Esophagus squamous epithelium (tissue), 4 donors: ENCODE measurements around the gene KEL.

Source experiments
- POLR2A ChIP-seq, 4 donors: fragments of 450-650 bp; IDR thresholded peaks; one replicate each; pipeline ENCODE4 v1.6.1; 2017; ENCODE audit warnings: antibody characterized with exemption in 4 of 4, mild to moderate bottlenecking in 4 of 4, moderate library complexity in 3 of 4
- TF ChIP-seq, protein P1 (sequence below), 6 experiments: fragments of 450-650 bp in 4 of 6; fragments of 200-600 bp in 2 of 6; sonication (generic) in 2 of 6; IDR thresholded peaks; one replicate each; pipeline ENCODE4 v1.5.1; 2016 to 2019; ENCODE audit warnings: antibody characterized with exemption in 6 of 6, mild to moderate bottlenecking in 4 of 6, moderate library complexity in 4 of 6

GRCh38 chr7:142901426-142902259 lies 60.5 kb downstream of the KEL start:
- TF ChIP-seq POLR2A (IDR thresholded peaks at IDR 0.05), result no peak
- TF ChIP-seq, protein P1, sequence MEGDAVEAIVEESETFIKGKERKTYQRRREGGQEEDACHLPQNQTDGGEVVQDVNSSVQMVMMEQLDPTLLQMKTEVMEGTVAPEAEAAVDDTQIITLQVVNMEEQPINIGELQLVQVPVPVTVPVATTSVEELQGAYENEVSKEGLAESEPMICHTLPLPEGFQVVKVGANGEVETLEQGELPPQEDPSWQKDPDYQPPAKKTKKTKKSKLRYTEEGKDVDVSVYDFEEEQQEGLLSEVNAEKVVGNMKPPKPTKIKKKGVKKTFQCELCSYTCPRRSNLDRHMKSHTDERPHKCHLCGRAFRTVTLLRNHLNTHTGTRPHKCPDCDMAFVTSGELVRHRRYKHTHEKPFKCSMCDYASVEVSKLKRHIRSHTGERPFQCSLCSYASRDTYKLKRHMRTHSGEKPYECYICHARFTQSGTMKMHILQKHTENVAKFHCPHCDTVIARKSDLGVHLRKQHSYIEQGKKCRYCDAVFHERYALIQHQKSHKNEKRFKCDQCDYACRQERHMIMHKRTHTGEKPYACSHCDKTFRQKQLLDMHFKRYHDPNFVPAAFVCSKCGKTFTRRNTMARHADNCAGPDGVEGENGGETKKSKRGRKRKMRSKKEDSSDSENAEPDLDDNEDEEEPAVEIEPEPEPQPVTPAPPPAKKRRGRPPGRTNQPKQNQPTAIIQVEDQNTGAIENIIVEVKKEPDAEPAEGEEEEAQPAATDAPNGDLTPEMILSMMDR (IDR thresholded peaks at IDR 0.05), result no peak
